Prostate gland (tissue), 2 donors: ENCODE data around the gene OOSP1. TPM values are rescaled to one million over a fixed set of nuclear protein-coding genes. Genes with fewer than 3 reads are reported as not detected.
"Not testable (repeated sequence)": the region's sequence is repeated elsewhere in the genome, so short reads cannot be mapped to it uniquely, and the experiment has no call there.

Source experiments
- DNase-seq: peaks from one replicate; pipeline ENCODE4 v3.0.0-alpha.2; 2019; ENCODE audit warnings: low spot score
- H3K27ac ChIP-seq, 2 donors: fragments of 200-600 bp; sonication (generic); 2 replicates each; pipeline ENCODE4 v1.5.1; 2017 to 2019
- H3K27me3 ChIP-seq: fragments of 200-600 bp; sonication (generic); replicated peaks from 2 replicates; pipeline ENCODE4 v1.5.1; 2019; ENCODE audit not compliant: insufficient read depth
- H3K36me3 ChIP-seq, 2 donors: fragments of 200-600 bp; sonication (generic); 1 replicate in 1 of 2; 2 replicates in 1 of 2; pipeline versions ENCODE4 v1.5.1 to v1.8.1; 2017 to 2019
- H3K4me1 ChIP-seq: fragments of 200-600 bp; sonication (generic); replicated peaks from 2 replicates; pipeline ENCODE4 v1.5.1; 2019
- H3K4me3 ChIP-seq, 2 donors: fragments of 200-600 bp; sonication (generic); 2 replicates each; pipeline ENCODE4 v1.5.1; 2017 to 2019
- H3K9me3 ChIP-seq: fragments of 200-600 bp; sonication (generic); 2 replicates; pipeline ENCODE4 v1.5.1; 2017
- CTCF ChIP-seq, 4 experiments: fragments of 200-600 bp in 2 of 4; fragments of 450-650 bp in 2 of 4; sonication (generic) in 2 of 4; IDR thresholded peaks; 1 replicate in 3 of 4; 2 replicates in 1 of 4; pipeline ENCODE4 v1.5.1; 2016 to 2019; ENCODE audit warnings: antibody characterized with exemption in 4 of 4, mild to moderate bottlenecking in 2 of 4, moderate library complexity in 2 of 4
- POLR2A ChIP-seq: fragments of 450-650 bp; IDR thresholded peaks from one replicate; pipeline ENCODE4 v1.6.1; 2016; ENCODE audit warnings: antibody characterized with exemption, mild to moderate bottlenecking
- POLR2AphosphoS5 ChIP-seq: sonication (generic); formaldehyde crosslinking; IDR thresholded peaks from one replicate; pipeline ENCODE4 v1.6.1; 2017; ENCODE audit warnings: antibody characterized with exemption
- WGBS: methylation state at CpG from one replicate; pipeline ENCODE4 v1.1.5; 2018; 5-methylcytosine and 5-hydroxymethylcytosine counted together
- intact Hi-C: fragments of 100-400 bp; cut with DNase I; formaldehyde crosslinking; loops from one replicate; pipeline ENCODE4 v1.14.2; 2022
- total RNA-seq, 2 donors: library from RNA; depleted of rRNA; stranded (reverse); fragments of >200 nt; gene quantifications; one replicate each; pipeline ENCODE4 v1.1.0, GENCODE V29; 2016

OOSP1 gene
- total RNA-seq, 2 donors from 2014 or later: not detected

GRCh38 chr11:59966201-59966600, 28.0 kb downstream of the OOSP1 start:
- DNase-seq: no peak
- TF ChIP-seq CTCF (IDR thresholded peaks at IDR 0.05) (no peak), POLR2A (no peak), POLR2AphosphoS5 (no peak)
- H3K36me3 ChIP-seq: no peaks in the 10 kb centered on the region
- H3K4me1 ChIP-seq: no peaks in the 10 kb centered on the region
- intact Hi-C loops: no loop called here
- H3K9me3 ChIP-seq: no peaks in the 10 kb centered on the region
- H3K27ac ChIP-seq: no peak overlapping the region
- WGBS: 97% methylated on average over 3 of the region's 3 CpGs
- H3K27me3 ChIP-seq: no peaks in the 10 kb centered on the region
- no peak overlapping the region for H3K4me3 ChIP-seq

- 93% methylated on average over 3 of the region's 3 CpGs for WGBS
- no peak for DNase-seq
- no peaks in the 10 kb centered on the region for H3K4me1 ChIP-seq
- intact Hi-C loops: no loop called here
- no peak for TF ChIP-seq POLR2AphosphoS5
- no peak for TF ChIP-seq POLR2A
- no peak for TF ChIP-seq CTCF (IDR thresholded peaks at IDR 0.05)
- no peak overlapping the region for H3K27ac ChIP-seq
- H3K4me3 ChIP-seq: no peak overlapping the region
- no peaks in the 10 kb centered on the region for H3K9me3 ChIP-seq
- no peaks in the 10 kb centered on the region for H3K27me3 ChIP-seq
- H3K36me3 ChIP-seq: no peaks in the 10 kb centered on the region
These were observed 29.6 kb downstream of the OOSP1 start for GRCh38 chr11:59967677-59968394.

GRCh38 chr11:59968395-59968783, 30.2 kb downstream of the OOSP1 start:
- no peaks in the 10 kb centered on the region for H3K36me3 ChIP-seq
- TF ChIP-seq POLR2A (no peak), POLR2AphosphoS5 (no peak), CTCF (IDR thresholded peaks at IDR 0.05) (no peak)
- WGBS: 83% methylated on average over 1 of the region's 1 CpG
- H3K9me3 ChIP-seq: no peaks in the 10 kb centered on the region
- H3K27me3 ChIP-seq: no peaks in the 10 kb centered on the region
- H3K4me3 ChIP-seq: no peak overlapping the region
- H3K27ac ChIP-seq: no peak overlapping the region
- no peak for DNase-seq
- intact Hi-C loops: no loop called here
- H3K4me1 ChIP-seq: no peaks in the 10 kb centered on the region

- no peak for TF ChIP-seq POLR2A
- no peak for TF ChIP-seq CTCF (IDR thresholded peaks at IDR 0.05)
- TF ChIP-seq POLR2AphosphoS5: no peak
- Histone ChIP-seq H3K4me3 (no peak overlapping the region), H3K36me3 (no peaks in the 10 kb centered on the region), H3K27me3 (no peaks in the 10 kb centered on the region), H3K9me3 (no peaks in the 10 kb centered on the region), H3K4me1 (no peaks in the 10 kb centered on the region), H3K27ac (no peak overlapping the region)
- no peak for DNase-seq
- 42% methylated on average over 5 of the region's 5 CpGs for WGBS
- intact Hi-C loops: no loop called here
These were observed 34.9 kb downstream of the OOSP1 start for GRCh38 chr11:59973097-59973496.

GRCh38 chr11:59981106-59981770, 43.0 kb downstream of the OOSP1 start:
- H3K27me3 ChIP-seq: no peaks in the 10 kb centered on the region
- 91% methylated on average over 4 of the region's 4 CpGs for WGBS
- no peaks in the 10 kb centered on the region for H3K36me3 ChIP-seq
- intact Hi-C loops: no loop called here
- TF ChIP-seq CTCF (IDR thresholded peaks at IDR 0.05): no peak
- no peak for TF ChIP-seq POLR2A
- no peak for TF ChIP-seq POLR2AphosphoS5
- no peak overlapping the region for H3K4me3 ChIP-seq
- no peaks in the 10 kb centered on the region for H3K4me1 ChIP-seq
- no peak overlapping the region for H3K27ac ChIP-seq
- DNase-seq: no peak
- no peaks in the 10 kb centered on the region for H3K9me3 ChIP-seq

- H3K9me3 ChIP-seq, H3K27me3 ChIP-seq, DNase-seq, H3K4me3 ChIP-seq, H3K27ac ChIP-seq, H3K4me1 ChIP-seq, intact Hi-C loops, H3K36me3 ChIP-seq: not testable (repeated sequence)
- 66% methylated on average over 4 of the region's 4 CpGs for WGBS
These were observed 43.8 kb downstream of the OOSP1 start for GRCh38 chr11:59982037-59982436.
